ENCODE results near the gene PLCB2. TPM values are rescaled to one million over a fixed set of nuclear protein-coding genes. Genes with fewer than 3 reads are reported as not detected.

The PLCB2 gene
- polyA plus RNA-seq, 1 donor from 2014 or later, result 7.4 TPM

- no peaks in the 10 kb centered on the region for H3K9me3 ChIP-seq (ENCODE audit: low read length)
- TF ChIP-seq, protein P1, sequence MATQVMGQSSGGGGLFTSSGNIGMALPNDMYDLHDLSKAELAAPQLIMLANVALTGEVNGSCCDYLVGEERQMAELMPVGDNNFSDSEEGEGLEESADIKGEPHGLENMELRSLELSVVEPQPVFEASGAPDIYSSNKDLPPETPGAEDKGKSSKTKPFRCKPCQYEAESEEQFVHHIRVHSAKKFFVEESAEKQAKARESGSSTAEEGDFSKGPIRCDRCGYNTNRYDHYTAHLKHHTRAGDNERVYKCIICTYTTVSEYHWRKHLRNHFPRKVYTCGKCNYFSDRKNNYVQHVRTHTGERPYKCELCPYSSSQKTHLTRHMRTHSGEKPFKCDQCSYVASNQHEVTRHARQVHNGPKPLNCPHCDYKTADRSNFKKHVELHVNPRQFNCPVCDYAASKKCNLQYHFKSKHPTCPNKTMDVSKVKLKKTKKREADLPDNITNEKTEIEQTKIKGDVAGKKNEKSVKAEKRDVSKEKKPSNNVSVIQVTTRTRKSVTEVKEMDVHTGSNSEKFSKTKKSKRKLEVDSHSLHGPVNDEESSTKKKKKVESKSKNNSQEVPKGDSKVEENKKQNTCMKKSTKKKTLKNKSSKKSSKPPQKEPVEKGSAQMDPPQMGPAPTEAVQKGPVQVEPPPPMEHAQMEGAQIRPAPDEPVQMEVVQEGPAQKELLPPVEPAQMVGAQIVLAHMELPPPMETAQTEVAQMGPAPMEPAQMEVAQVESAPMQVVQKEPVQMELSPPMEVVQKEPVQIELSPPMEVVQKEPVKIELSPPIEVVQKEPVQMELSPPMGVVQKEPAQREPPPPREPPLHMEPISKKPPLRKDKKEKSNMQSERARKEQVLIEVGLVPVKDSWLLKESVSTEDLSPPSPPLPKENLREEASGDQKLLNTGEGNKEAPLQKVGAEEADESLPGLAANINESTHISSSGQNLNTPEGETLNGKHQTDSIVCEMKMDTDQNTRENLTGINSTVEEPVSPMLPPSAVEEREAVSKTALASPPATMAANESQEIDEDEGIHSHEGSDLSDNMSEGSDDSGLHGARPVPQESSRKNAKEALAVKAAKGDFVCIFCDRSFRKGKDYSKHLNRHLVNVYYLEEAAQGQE (IDR thresholded peaks at IDR 0.05; ENCODE audit: borderline replicate concordance), result no peak
- no peak for TF ChIP-seq SMC3 (conservative IDR thresholded peaks at IDR 0.05; ENCODE audit: poor library complexity)
- no peak for TF ChIP-seq POLR2AphosphoS5 (IDR thresholded peaks at IDR 0.05)
- TF ChIP-seq CTCF (IDR thresholded peaks at IDR 0.05; ENCODE audit: poor library complexity, severe bottlenecking), result no peak
- TF ChIP-seq MXI1 (conservative IDR thresholded peaks at IDR 0.05; ENCODE audit: poor library complexity, severe bottlenecking), result no peak
- no peak for TF ChIP-seq TAF1 (IDR thresholded peaks at IDR 0.05; ENCODE audit: low read depth)
- no peak for TF ChIP-seq EP300 (conservative IDR thresholded peaks at IDR 0.05; ENCODE audit: poor library complexity, severe bottlenecking)
- TF ChIP-seq RAD21 (conservative IDR thresholded peaks at IDR 0.05), result no peak
- no peak for TF ChIP-seq EZH2 (IDR thresholded peaks at IDR 0.05; ENCODE audit: borderline replicate concordance, insufficient read depth, low read length, poor library complexity, severe bottlenecking)
- no peak overlapping the region for H3K4me3 ChIP-seq (ENCODE audit: low read length)
- no peaks in the 10 kb centered on the region for H3K79me2 ChIP-seq (replicated peaks; ENCODE audit: insufficient read depth, low read length)
- no peaks in the 10 kb centered on the region for H3K27me3 ChIP-seq (ENCODE audit: insufficient read depth, low read depth, low read length)
- no peak overlapping the region for H3K4me2 ChIP-seq (ENCODE audit: low read length)
- H3F3A ChIP-seq (ENCODE audit: insufficient read depth, low read length, poor library complexity, severe bottlenecking), result no peaks in the 10 kb centered on the region
- H2AFZ ChIP-seq (ENCODE audit: low read depth, low read length), result no peak overlapping the region
- no peaks in the 10 kb centered on the region for H3K9me2 ChIP-seq (ENCODE audit: insufficient read depth, low read length)
- no peak overlapping the region for H3K9ac ChIP-seq (ENCODE audit: low read length)
- no peaks in the 10 kb centered on the region for H4K20me1 ChIP-seq (ENCODE audit: insufficient read depth)
- no peak overlapping the region for H3K27ac ChIP-seq (ENCODE audit: low read length)
- no peaks in the 10 kb centered on the region for H3K36me3 ChIP-seq (ENCODE audit: insufficient read depth, low read length)
Measured at GRCh38 chr15:40336744-40337122, 29.0 kb upstream of the PLCB2 start.

GRCh38 chr15:40335938-40336743 is 28.4 kb upstream of the PLCB2 start:
- H2AFZ ChIP-seq (ENCODE audit: low read depth, low read length), result no peak overlapping the region
- no peak overlapping the region for H3K4me3 ChIP-seq (ENCODE audit: low read length)
- no peak overlapping the region for H3K4me2 ChIP-seq (ENCODE audit: low read length)
- no peaks in the 10 kb centered on the region for H3K9me3 ChIP-seq (ENCODE audit: low read length)
- no peaks in the 10 kb centered on the region for H3K79me2 ChIP-seq (replicated peaks; ENCODE audit: insufficient read depth, low read length)
- no peak overlapping the region for H3K27ac ChIP-seq (ENCODE audit: low read length)
- H3K9ac ChIP-seq (ENCODE audit: low read length), result no peak overlapping the region
- no peak for TF ChIP-seq POLR2AphosphoS5 (IDR thresholded peaks at IDR 0.05)
- TF ChIP-seq EP300 (conservative IDR thresholded peaks at IDR 0.05; ENCODE audit: poor library complexity, severe bottlenecking), result no peak
- TF ChIP-seq CTCF (IDR thresholded peaks at IDR 0.05; ENCODE audit: poor library complexity, severe bottlenecking), result no peak
- no peak for TF ChIP-seq RAD21 (conservative IDR thresholded peaks at IDR 0.05)
- TF ChIP-seq MXI1 (conservative IDR thresholded peaks at IDR 0.05; ENCODE audit: poor library complexity, severe bottlenecking), result no peak
- no peak for TF ChIP-seq TAF1 (IDR thresholded peaks at IDR 0.05; ENCODE audit: low read depth)
- TF ChIP-seq, protein P1 (IDR thresholded peaks at IDR 0.05; ENCODE audit: borderline replicate concordance), result no peak
- no peak for TF ChIP-seq EZH2 (IDR thresholded peaks at IDR 0.05; ENCODE audit: borderline replicate concordance, insufficient read depth, low read length, poor library complexity, severe bottlenecking)
- TF ChIP-seq SMC3 (conservative IDR thresholded peaks at IDR 0.05; ENCODE audit: poor library complexity), result no peak
- H3K9me2 ChIP-seq (ENCODE audit: insufficient read depth, low read length), result no peaks in the 10 kb centered on the region
- no peaks in the 10 kb centered on the region for H3K36me3 ChIP-seq (ENCODE audit: insufficient read depth, low read length)
- H3F3A ChIP-seq (ENCODE audit: insufficient read depth, low read length, poor library complexity, severe bottlenecking), result no peaks in the 10 kb centered on the region
- H3K27me3 ChIP-seq (ENCODE audit: insufficient read depth, low read depth, low read length), result no peaks in the 10 kb centered on the region
- no peaks in the 10 kb centered on the region for H4K20me1 ChIP-seq (ENCODE audit: insufficient read depth)
